ENCODE results near the gene BIN2.

BIN2 gene

DNA sequence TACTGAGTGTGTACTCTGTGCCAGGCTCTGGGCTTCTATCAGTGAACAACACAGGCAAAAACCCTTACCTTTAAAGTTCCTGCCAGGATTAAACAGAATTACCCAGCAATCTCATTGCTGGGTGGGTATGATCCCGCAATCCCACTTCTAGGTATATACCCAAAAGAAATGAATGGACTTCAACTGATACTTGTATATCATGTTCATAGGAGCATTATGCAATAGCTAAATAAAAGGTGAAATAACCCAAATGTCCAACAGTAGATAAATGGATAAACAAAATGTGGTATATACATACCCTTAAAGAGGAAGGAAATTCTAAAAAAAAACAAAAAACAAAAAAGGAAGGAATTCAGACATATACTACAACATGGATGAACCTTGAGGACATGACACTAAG, 70.7 kb downstream of the BIN2 start:
- DNase-seq: no peak

DNA sequence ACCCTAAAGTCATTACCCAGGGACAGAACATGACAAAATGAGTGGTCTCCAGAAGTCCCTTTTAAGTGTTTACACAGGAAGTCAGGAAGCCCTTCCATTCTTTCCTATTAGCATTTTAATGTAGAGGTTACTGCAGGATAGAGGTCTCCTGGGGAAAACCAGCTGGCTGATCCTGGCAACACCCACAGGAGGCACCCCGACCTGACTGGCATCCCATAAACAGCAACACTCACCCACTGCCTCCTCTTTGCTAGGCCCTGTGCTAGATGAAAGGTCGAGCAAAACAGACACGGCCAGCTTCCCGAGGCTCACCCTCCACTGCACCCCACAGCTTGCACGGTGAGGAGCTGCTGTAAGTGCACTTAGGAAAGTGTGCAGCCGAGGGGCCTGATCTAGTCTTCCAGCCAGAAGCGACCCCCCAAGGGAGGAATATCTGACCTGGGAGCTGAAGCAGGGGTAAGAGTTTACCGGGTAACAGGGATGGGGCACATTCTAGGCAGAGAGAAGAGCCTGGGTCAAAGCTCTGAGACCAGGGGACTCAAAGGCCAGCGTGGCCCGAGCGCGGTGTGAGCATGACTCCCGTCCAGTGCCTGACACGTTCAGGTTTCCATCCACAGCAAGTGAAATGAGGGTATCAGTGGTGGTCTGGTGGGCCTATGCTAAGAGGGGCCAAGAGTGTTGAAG, 76.3 kb downstream of the BIN2 start:
- no peak for DNase-seq

DNA sequence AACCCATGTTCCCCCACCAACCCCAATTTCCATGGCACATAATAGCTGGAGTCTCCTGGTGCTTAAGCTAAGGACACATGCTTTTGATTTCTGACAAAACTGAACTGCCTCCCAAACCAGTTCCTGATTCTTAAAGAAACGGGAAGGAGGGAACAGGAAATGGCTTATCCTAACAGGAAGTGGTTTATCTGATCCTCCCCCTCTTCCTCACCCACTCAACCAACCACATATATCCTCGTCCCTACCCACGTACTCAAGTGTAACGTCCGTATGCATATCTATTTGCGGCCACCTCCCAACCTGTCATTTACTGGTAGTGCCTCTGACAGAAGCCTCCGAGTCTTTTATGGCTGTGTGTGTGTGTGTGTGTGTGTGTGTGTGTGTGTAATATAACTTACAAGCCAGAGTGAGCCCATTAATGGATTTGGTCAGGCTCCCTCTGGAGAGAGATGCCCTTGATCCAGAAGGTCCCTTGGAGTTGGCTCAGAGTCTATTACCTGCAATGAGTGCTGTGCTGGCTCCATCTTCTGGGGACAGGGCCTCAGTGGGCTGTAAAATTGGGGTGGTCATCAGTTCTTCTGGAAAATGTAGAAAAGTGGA, 77.6 kb downstream of the BIN2 start:
- DNase-seq: peak; percentile 25

DNA sequence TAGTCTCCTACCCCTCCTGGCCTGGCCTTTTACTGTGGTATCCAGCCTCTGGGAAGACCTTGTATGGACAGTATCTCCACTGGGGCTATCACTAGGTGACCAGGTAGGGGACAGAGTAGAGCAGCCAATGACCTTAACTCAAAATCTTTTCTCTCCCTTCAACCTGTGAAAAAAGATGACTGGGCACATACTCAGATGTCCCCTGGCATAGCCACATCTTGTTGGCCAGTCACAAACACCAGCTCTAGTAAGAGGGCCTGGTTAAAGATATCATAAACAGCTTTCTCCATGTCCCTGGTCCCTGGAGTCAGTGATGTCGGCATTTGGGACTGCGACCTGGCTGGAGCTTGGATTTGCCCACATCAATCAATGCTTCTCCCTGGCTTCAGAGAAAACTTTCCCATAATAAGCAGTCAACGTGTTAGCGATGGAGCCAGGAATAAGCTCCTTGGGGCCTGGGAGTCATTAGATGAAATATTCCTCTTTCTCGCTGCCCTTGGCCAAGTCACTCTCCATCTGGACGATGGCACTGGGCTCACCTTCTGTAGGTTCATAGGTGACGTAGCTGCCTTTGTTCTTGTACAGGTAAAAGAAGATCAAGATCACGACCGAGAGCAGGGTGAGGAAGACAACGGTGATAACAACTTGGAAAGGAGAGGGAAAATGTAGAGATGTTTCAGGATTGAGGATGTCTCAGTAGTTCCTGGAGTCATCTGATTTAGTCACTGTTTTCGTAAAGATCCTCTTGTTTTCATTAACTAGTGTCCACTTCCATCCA, 78.3 kb downstream of the BIN2 start:
- no peak for DNase-seq

DNA sequence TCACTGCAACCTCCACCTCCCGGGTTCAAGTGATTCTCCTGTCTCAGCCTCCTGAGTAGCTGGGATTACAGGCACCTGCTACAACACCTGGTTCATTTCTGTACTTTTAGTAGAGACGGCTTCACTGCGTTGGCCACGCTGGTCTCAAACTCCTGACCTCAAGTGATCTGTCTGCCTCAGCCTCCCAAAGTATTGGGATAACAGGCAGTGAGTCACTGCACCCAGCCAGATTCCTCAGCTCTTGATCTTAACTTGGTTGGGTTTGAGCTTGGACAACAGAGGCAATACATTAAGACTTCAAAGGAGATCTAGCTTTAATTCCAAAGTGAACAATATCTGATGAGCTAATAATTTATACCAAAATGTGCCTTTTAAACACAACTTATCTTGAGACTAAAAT, 79.7 kb downstream of the BIN2 start:
- DNase-seq: no peak

DNA sequence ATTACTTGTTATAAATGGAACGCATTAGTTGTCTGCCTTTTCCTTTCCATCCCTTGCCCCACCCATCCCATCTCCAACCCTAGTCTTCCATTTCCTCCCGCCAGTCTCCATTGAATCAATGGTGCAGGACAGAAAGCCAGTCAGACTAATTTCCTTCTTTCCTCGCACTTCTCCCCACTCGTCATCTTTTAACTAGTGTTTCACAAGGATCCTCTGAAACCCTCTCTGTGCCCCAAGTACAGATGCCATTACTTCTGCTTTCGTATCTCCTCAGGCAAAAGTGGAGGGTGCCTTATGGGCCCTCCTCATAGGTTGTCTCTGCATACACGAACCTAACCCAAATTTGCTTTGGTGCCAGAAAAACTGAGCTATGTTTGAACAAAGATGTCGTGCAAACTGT, 81.1 kb downstream of the BIN2 start:
- no peak for DNase-seq

DNA sequence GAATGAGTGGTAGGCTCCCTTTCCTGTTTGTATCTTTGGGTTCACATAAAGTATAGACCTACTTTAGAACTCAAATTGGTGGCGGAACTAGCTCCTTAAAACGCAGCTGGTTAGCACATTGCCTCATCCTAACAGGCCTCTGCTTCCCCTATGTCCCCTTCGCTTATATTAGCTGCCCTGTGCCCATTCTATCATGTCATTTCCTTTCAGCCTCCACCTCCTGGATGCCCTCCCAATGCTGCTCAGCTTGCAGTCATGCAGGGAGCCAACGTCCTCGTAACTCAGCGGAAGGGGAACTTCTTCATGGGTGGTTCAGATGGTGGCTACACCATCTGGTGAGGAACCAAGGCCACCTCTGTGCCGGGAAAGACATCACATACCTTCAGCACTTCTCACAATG, 81.9 kb downstream of the BIN2 start:
- DNase-seq: no peak

DNA sequence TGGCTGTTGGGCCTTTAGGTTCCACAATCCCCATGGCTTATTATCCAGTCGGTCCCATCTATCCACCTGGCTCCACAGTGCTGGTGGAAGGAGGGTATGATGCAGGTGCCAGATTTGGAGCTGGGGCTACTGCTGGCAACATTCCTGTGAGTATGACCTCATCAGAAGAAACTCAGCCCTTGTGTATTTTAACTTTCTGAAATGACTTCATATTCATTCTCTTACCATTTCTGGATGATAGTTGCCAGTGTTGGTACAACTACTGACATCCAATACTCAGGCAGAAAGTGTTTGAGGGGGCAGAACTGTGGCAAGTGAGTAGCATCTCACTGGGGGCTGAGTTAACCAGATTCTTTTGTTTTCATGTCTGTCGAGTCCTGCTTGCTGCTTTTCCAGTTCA, 83.0 kb downstream of the BIN2 start:
- no peak for DNase-seq

DNA sequence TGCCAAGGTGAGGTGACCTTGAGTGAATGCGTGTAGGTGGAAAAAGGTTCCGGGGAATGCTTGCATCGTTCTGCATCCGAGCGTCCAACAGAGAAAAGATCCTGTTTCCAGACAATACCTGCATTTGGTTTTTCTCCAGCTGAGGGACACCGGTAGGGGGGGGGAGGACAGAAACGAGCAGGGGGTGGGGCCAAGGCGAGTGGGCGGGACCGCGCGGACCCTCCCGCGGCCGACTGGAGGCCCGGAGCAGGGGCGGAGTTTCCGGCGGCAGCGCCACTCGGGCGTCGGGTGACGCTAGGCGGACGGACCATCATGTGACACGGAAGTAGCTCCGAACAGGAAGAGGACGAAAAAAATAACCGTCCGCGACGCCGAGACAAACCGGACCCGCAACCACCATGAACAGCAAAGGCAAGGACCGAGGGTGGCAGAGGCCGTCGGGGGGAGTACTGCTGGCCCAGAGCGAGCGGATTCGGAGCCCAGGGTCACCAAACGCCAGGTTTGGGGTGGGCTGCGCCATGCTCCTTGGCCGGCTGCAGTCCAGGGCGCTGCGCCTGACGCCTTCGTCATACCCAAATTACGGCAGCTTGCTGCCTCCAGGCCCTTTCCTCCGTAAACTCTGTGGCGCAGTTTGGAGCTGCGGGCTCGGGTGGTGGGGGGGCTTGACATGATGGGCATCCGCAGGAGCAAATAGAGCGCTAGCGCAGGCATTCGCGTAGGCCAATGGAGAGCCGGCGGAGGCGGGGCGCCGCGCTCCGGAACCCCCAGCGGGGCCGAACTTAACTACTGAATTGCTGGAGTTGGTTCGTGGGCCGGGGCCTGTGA, 85.3 kb downstream of the BIN2 start, which contains the start of gene DAZAP2:
DAZAP2 (plus strand) TSS at position 317 of the 825 bp plus-strand sequence; CDS start at position 399, 82 bp downstream.
- peak; percentile 98 for DNase-seq

DNA sequence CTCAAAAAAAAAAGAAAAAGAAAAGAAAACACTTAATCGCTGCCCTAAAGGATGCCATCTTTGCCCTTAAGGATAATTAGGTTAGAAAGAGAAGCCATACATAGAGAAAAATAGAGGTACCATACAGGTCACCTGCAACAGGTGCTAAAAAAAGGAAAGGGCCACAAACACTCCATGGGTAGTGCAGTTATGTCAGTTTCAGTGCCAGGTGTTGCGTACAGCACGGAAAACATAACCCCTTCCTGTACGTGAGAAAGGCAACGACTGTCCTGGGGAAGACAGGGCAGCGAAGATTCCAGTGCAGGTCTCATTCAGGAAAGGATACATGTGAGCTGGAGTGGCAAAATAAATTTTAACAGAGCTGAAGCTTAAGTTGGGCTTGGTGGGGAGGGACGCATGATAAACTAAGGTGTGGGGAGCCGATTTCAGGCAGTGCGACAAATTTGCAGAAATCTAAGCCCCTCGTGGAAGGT, 85.9 kb downstream of the BIN2 start:
- DNase-seq: peak; percentile 80

DNA sequence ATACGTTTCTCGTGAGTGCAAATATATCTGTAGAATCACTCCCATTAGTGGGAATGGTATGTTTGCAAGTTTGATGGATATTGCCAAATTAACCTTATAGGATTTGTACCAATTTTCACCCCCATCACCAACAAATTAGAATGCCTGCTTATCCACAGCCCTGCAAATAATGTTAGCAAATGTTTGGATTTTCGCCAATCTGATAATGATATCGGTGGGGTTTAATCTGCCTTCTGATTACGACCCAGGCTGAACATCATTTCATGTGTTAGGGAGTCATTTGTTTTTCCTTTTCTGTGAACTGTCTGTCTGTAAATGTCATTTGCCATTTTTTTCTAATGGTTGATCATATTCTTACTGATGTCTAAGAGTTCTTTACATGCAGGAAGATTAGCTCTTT, 89.4 kb downstream of the BIN2 start:
- no peak for DNase-seq

DNA sequence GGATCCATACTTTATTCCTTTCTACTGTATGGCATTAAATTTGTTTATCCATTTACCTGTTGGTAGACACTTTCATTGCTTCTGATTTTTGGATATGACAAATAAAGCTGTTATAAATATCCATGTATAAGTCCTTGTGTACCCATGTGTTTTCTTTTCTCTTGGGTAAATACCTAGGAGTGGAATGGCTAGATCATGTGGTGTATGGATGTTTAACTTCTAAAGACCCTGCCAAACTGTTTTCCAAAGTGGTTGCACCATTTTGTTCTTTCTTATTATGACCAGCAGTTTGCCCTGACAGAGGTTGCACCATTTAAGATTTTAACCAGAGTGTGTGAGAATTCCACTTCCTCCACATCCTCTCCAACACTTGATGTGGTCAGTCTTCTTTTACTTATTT, 91.3 kb downstream of the BIN2 start:
- DNase-seq: no peak
